SK-N-SH (cell line): ENCODE results near the gene PXMP4. TPM values are rescaled to one million over a fixed set of nuclear protein-coding genes. Genes with fewer than 3 reads are reported as not detected.

Experiments used
- CTCF ChIA-PET: fragments of 300-600, 350-600 bp; formaldehyde crosslinking; extraction: SDS; loops from one replicate; lab custom pipeline; 2021; lab: Yijun Ruan, JAX
- POLR2A ChIA-PET: fragments of 350-600 bp; sonication (Branson Sonifier 250); formaldehyde crosslinking; extraction: SDS; loops from one replicate; lab custom pipeline; 2020; ENCODE audit warnings: antibody characterized with exemption, inconsistent platforms; lab: Yijun Ruan, JAX
- DNase-seq: peaks from one replicate; pipeline ENCODE4 v3.0.0; 2012
- H2AFZ ChIP-seq: fragments of 200-600 bp; sonication (generic); 2 replicates; pipeline ENCODE4 v1.8.1; 2016; ENCODE audit warnings: antibody characterized with exemption, mild to moderate bottlenecking, low read depth
- H3F3A ChIP-seq: fragments of 200-600 bp; sonication (generic); replicated peaks from 2 replicates; pipeline ENCODE3; 2016; ENCODE audit warnings: antibody characterized with exemption, mild to moderate bottlenecking; ENCODE audit not compliant: insufficient read depth
- H3K27ac ChIP-seq, 2 experiments: fragments of 200-500 bp in 1 of 2; fragments of 200-600 bp in 1 of 2; sonication (Bioruptor generic) in 1 of 2; sonication (generic), shearing (Covaris generic) in 1 of 2; 2 replicates each; pipeline versions ENCODE4 v1.5.1 to v1.6.1; 2014 to 2016; ENCODE audit warnings: low read depth in 2 of 2, inconsistent platforms in 1 of 2, low read length in 1 of 2, mild to moderate bottlenecking in 1 of 2, mixed read lengths in 1 of 2
- H3K27me3 ChIP-seq: fragments of 200-600 bp; sonication (generic), shearing (Covaris generic); 2 replicates; pipeline ENCODE4 v1.6.1; 2016; ENCODE audit warnings: mixed run types; ENCODE audit not compliant: insufficient read depth
- H3K36me3 ChIP-seq, 2 experiments: fragments of 200-500 bp in 1 of 2; fragments of 200-600 bp in 1 of 2; sonication (Bioruptor generic) in 1 of 2; sonication (generic) in 1 of 2; replicated peaks in 1 of 2; 2 replicates each; pipeline versions ENCODE3 to v1.5.1; 2014 to 2016; ENCODE audit warnings: low read length in 1 of 2, mild to moderate bottlenecking in 1 of 2; ENCODE audit not compliant: insufficient read depth in 2 of 2, control insufficient read depth in 1 of 2
- H3K4me1 ChIP-seq, 2 experiments: fragments of 200-500 bp in 1 of 2; fragments of 200-600 bp in 1 of 2; sonication (Bioruptor generic) in 1 of 2; sonication (generic), shearing (Covaris generic) in 1 of 2; 2 replicates each; pipeline versions ENCODE4 v1.5.1 to v1.6.1; 2014 to 2016; ENCODE audit warnings: low read depth in 1 of 2, low read length in 1 of 2, mixed run types in 1 of 2; ENCODE audit not compliant: insufficient read depth in 2 of 2, control insufficient read depth in 1 of 2
- H3K4me2 ChIP-seq: fragments of 200-600 bp; sonication (generic), shearing (Covaris generic); 2 replicates; pipeline ENCODE4 v1.6.1; 2017; ENCODE audit warnings: mixed run types
- H3K4me3 ChIP-seq, 2 experiments: fragments of 200-500 bp in 1 of 2; fragments of 200-600 bp in 1 of 2; sonication (Bioruptor generic) in 1 of 2; sonication (generic), shearing (Covaris generic) in 1 of 2; 2 replicates each; pipeline versions ENCODE4 v1.5.1 to v1.8.1; 2014 to 2016; ENCODE audit warnings: low read depth in 2 of 2, inconsistent platforms in 1 of 2, low read length in 1 of 2, mild to moderate bottlenecking in 1 of 2, mixed read lengths in 1 of 2, moderate library complexity in 1 of 2
- H3K79me2 ChIP-seq: fragments of 200-600 bp; sonication (generic); 2 replicates; pipeline ENCODE4 v1.8.1; 2017; ENCODE audit warnings: mild to moderate bottlenecking; ENCODE audit not compliant: insufficient read depth
- H3K9ac ChIP-seq: fragments of 200-600 bp; sonication (generic); 2 replicates; pipeline ENCODE4 v1.6.1; 2017; ENCODE audit warnings: mixed run types
- H3K9me2 ChIP-seq: fragments of 200-600 bp; sonication (generic); 2 replicates; pipeline ENCODE4 v1.6.1; 2017; ENCODE audit warnings: mixed run types
- H3K9me3 ChIP-seq: fragments of 200-600 bp; sonication (generic); 2 replicates; pipeline ENCODE4 v1.6.1; 2017; ENCODE audit warnings: mixed run types, mild to moderate bottlenecking, moderate library complexity
- H4K20me1 ChIP-seq: fragments of 200-600 bp; sonication (generic); 2 replicates; pipeline ENCODE4 v1.6.1; 2017; ENCODE audit warnings: mild to moderate bottlenecking, mixed run types; ENCODE audit not compliant: insufficient read depth
- CHD2 ChIP-seq: fragments of 150-350 bp; IDR thresholded peaks from 2 replicates; pipeline ENCODE4 v1.6.1; 2018; ENCODE audit warnings: low read length; ENCODE audit not compliant: partially characterized antibody
- ELF1 ChIP-seq: IDR thresholded peaks from 2 replicates; pipeline ENCODE4 v1.4.0; 2012
- FOSL2 ChIP-seq: IDR thresholded peaks from 2 replicates; pipeline ENCODE4 v1.4.0; 2012; ENCODE audit warnings: low read depth, mild to moderate bottlenecking, moderate library complexity, borderline replicate concordance
- FOXJ3 ChIP-seq: sonication (generic); formaldehyde crosslinking; IDR thresholded peaks from 2 replicates; pipeline ENCODE4 v1.5.1; 2020; ENCODE audit warnings: mild to moderate bottlenecking, missing genetic modification reagents
- GABPA ChIP-seq: IDR thresholded peaks from 2 replicates; pipeline ENCODE4 v1.4.0; 2012; ENCODE audit warnings: low read depth, mild to moderate bottlenecking
- GATA2 ChIP-seq: sonication (generic); formaldehyde crosslinking; IDR thresholded peaks from 2 replicates; pipeline ENCODE4 v1.5.0; 2020; ENCODE audit warnings: mild to moderate bottlenecking, missing genetic modification reagents
- JUND ChIP-seq: IDR thresholded peaks from 2 replicates; pipeline ENCODE4 v1.4.0; 2012
- MXI1 ChIP-seq: IDR thresholded peaks from 2 replicates; pipeline ENCODE4 v1.6.1; 2012; ENCODE audit warnings: mild to moderate bottlenecking, low read depth, low read length, improper control_type of control experiment
- NFIC ChIP-seq: IDR thresholded peaks from 2 replicates; pipeline ENCODE4 v1.4.0; 2012; ENCODE audit warnings: borderline replicate concordance
- NRF1 ChIP-seq: IDR thresholded peaks from 2 replicates; pipeline ENCODE4 v1.6.1; 2012; ENCODE audit warnings: low read depth, mild to moderate bottlenecking, low read length
- POLR2AphosphoS5 ChIP-seq: IDR thresholded peaks from 2 replicates; pipeline ENCODE4 v1.6.1; 2012; ENCODE audit warnings: low read depth, low read length
- RAD21 ChIP-seq: IDR thresholded peaks from 2 replicates; pipeline ENCODE4 v1.6.1; 2012; ENCODE audit warnings: mild to moderate bottlenecking, low read length
- RCOR1 ChIP-seq: fragments of 150-350 bp; IDR thresholded peaks from 2 replicates; pipeline ENCODE4 v1.6.1; 2017; ENCODE audit warnings: antibody characterized with exemption, low read length
- RXRA ChIP-seq: IDR thresholded peaks from 2 replicates; pipeline ENCODE4 v1.4.0; 2012; ENCODE audit warnings: low read depth, mild to moderate bottlenecking, borderline replicate concordance
- SIN3A ChIP-seq: IDR thresholded peaks from 2 replicates; pipeline ENCODE4 v1.6.1; 2012; ENCODE audit warnings: low read depth, mild to moderate bottlenecking, low read length, moderate library complexity, borderline replicate concordance
- SMC3 ChIP-seq: IDR thresholded peaks from 2 replicates; pipeline ENCODE4 v1.6.1; 2012; ENCODE audit warnings: low read depth, low read length, improper control_type of control experiment
- TAF1 ChIP-seq: IDR thresholded peaks from 2 replicates; pipeline ENCODE4 v1.6.1; 2012; ENCODE audit warnings: low read depth, mild to moderate bottlenecking, low read length, moderate library complexity, borderline replicate concordance
- TEAD4 ChIP-seq: IDR thresholded peaks from 2 replicates; pipeline ENCODE4 v1.4.0; 2012; ENCODE audit warnings: mild to moderate bottlenecking, borderline replicate concordance; ENCODE audit not compliant: insufficient read depth
- WGBS: methylation state at CpG from one replicate; pipeline ENCODE4 v1.1.6; 2017; ENCODE audit warnings: low lambda C conversion rate; 5-methylcytosine and 5-hydroxymethylcytosine counted together
- polyA plus RNA-seq, 3 experiments: library from polyadenylated mRNA; depleted of rRNA; stranded (reverse); fragments of >200 nt; gene quantifications; 2 replicates each; pipeline ENCODE4 v1.2.3, GENCODE V29; 2012
- TF ChIP-seq, protein P1 (sequence below): IDR thresholded peaks from 2 replicates; pipeline ENCODE4 v1.6.1; 2012; ENCODE audit warnings: mild to moderate bottlenecking, low read depth, low read length, moderate library complexity
- TF ChIP-seq, protein P2 (sequence below): fragments of 150-350 bp; IDR thresholded peaks from 2 replicates; pipeline ENCODE4 v1.6.1; 2017; ENCODE audit warnings: antibody characterized with exemption, low read length, low read depth, borderline replicate concordance
- TF ChIP-seq, protein P3 (sequence below): fragments of 150-350 bp; IDR thresholded peaks from 2 replicates; pipeline ENCODE4 v1.6.1; 2016; ENCODE audit warnings: mild to moderate bottlenecking, low read depth, low read length

PXMP4 gene
- polyA plus RNA-seq, 1 of the 3 experiments (the other 2 are of a cell fraction) = 5.6 TPM

DNA sequence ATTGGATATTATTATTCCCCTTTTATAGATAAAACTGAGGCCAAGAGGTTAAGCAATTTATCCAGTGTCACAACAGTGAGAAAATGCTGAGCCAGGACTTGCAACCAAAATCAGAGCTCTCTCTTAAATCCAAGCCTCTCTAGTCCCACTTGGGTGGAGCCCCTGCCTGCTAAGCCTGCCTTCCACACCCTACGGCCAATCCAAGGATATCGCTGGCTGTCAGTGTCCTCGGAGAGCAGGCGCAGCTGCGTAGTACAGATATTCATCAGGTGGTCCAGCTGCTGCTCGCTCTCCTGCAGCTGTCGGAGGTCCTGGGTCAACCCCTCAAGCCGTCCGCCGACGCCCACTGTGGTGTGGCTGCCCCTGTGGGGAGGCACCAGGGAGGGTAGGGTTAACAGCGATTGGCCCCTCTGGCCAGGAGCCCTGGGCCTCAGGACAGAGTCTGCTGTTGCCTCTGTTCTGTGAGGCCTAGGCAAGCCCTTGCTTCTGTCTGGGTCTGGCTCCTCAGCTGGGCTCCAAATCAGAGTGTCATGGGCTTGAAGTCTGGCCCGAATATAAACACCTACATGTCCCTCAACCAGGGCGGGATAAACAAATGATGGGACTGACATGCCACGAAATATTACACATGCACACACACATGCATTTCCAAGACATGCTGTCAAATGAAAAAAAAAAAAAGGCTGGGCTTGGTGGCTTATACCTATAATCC lies 42.0 kb downstream of the PXMP4 start:
- POLR2A ChIA-PET = no interaction called here
- no peak overlapping the region for H2AFZ ChIP-seq
- WGBS = 89% methylated on average over 8 of the region's 15 CpGs

DNA sequence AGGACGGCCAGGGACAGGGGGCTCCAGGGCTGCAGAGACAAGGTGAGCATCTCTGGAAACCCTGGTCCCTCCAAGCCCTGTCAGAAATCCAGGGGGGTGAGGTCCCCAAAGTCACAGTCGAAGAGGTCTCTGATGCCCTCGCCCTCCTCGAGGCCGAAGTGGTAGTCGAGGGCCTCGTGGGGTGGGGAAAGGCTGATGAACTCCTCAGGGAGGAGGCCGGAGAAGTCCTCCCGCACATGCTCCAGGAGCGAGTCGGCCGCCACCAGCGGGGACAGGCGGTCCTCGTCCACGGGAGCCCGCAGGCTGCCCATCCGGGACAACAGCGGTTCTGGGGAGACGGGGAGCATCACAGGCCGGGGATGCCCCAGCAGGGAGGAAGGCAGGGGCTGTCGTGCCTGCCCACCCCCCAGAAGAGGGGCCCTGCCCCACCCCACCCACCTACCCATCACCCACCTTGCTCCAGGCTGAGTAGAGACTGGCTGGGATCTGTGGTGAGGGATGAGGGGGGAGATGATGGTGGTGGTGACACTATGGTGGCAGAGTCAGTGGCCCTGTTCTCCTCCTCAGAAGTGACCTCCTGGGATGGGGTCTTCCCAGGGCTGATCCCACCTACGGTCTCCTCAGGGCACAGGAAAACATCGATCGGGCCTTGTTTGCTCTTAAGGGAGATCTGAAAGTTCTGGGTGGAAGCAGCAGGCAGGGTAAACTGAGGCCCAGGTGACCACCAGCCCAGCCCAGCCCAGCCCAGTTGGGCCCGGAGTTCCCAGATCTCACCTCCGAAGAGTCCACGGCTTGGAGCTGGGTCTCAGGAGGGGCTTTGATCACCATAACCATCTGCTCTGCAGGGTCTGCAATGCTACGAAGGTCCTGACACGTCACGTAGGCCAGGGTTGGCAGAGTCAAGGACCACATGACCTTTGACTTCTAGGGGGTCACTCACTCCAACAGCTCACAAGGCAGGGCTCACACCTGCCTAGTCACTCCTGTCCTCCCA lies 43.2 kb downstream of the PXMP4 start:
- Histone ChIP-seq H2AFZ (no peak overlapping the region), H4K20me1 (peaks cover 10% of the 10 kb centered on the region; the same call in 1 of the 2 replicates), H3K9ac (no peak overlapping the region), H3K36me3 (no peaks in the 10 kb centered on the region), H3K4me1 (peaks cover 8 to 27% of the 10 kb centered on the region in 2 experiments; a peak in 2 of 4 replicates), H3K9me2 (no peaks in the 10 kb centered on the region), H3K4me2 (no peak overlapping the region), H3K27me3 (no peaks in the 10 kb centered on the region), H3K79me2 (peaks cover 10% of the 10 kb centered on the region; the same call in 1 of the 2 replicates), H3K27ac (no peak overlapping the region), H3K9me3 (no peaks in the 10 kb centered on the region), H3K4me3 (no peak overlapping the region), H3F3A (peaks cover 8% of the 10 kb centered on the region)
- POLR2A ChIA-PET = no interaction called here
- 96% methylated on average over 26 of the region's 31 CpGs for WGBS
- DNase-seq = no peak
- CTCF ChIA-PET = interaction anchor here (1.2 to 2.1 kb wide), 2 partner anchors 10 to 55 kb away, joined by 5 read pairs; partner anchors contain the start of genes ACTL10 and ZNF341
- TF ChIP-seq GATA2 (CRISPR knock-in tag) (no peak), MXI1 (no peak), ELF1 (no peak), JUND (no peak), TEAD4 (no peak), GABPA (no peak), TAF1 (no peak), RAD21 (no peak), SMC3 (no peak), RCOR1 (no peak), NFIC (no peak), FOSL2 (no peak)
- TF ChIP-seq, protein P1, sequence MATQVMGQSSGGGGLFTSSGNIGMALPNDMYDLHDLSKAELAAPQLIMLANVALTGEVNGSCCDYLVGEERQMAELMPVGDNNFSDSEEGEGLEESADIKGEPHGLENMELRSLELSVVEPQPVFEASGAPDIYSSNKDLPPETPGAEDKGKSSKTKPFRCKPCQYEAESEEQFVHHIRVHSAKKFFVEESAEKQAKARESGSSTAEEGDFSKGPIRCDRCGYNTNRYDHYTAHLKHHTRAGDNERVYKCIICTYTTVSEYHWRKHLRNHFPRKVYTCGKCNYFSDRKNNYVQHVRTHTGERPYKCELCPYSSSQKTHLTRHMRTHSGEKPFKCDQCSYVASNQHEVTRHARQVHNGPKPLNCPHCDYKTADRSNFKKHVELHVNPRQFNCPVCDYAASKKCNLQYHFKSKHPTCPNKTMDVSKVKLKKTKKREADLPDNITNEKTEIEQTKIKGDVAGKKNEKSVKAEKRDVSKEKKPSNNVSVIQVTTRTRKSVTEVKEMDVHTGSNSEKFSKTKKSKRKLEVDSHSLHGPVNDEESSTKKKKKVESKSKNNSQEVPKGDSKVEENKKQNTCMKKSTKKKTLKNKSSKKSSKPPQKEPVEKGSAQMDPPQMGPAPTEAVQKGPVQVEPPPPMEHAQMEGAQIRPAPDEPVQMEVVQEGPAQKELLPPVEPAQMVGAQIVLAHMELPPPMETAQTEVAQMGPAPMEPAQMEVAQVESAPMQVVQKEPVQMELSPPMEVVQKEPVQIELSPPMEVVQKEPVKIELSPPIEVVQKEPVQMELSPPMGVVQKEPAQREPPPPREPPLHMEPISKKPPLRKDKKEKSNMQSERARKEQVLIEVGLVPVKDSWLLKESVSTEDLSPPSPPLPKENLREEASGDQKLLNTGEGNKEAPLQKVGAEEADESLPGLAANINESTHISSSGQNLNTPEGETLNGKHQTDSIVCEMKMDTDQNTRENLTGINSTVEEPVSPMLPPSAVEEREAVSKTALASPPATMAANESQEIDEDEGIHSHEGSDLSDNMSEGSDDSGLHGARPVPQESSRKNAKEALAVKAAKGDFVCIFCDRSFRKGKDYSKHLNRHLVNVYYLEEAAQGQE = no peak
- TF ChIP-seq, protein P2, sequence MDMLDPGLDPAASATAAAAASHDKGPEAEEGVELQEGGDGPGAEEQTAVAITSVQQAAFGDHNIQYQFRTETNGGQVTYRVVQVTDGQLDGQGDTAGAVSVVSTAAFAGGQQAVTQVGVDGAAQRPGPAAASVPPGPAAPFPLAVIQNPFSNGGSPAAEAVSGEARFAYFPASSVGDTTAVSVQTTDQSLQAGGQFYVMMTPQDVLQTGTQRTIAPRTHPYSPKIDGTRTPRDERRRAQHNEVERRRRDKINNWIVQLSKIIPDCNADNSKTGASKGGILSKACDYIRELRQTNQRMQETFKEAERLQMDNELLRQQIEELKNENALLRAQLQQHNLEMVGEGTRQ = no peak

More for the DNA sequence above, 42.0 kb downstream of the PXMP4 start:
- Histone ChIP-seq H3K9ac (no peak overlapping the region), H3K27ac (no peak overlapping the region; a peak in 1 of 4 replicates), H3K36me3 (no peaks in the 10 kb centered on the region), H3K79me2 (peaks cover 16% of the 10 kb centered on the region), H3K4me1 (peaks cover 0 to 16% of the 10 kb centered on the region in 2 experiments; a peak in 1 of 4 replicates), H3K4me3 (no peak overlapping the region), H3F3A (peaks cover 8% of the 10 kb centered on the region), H3K9me2 (no peaks in the 10 kb centered on the region), H4K20me1 (peaks cover 6% of the 10 kb centered on the region; the same call in 1 of the 2 replicates), H3K4me2 (no peak overlapping the region), H3K27me3 (no peaks in the 10 kb centered on the region), H3K9me3 (no peaks in the 10 kb centered on the region)
- no peak for DNase-seq
- no peak for TF ChIP-seq SIN3A
- TF ChIP-seq, protein P3, sequence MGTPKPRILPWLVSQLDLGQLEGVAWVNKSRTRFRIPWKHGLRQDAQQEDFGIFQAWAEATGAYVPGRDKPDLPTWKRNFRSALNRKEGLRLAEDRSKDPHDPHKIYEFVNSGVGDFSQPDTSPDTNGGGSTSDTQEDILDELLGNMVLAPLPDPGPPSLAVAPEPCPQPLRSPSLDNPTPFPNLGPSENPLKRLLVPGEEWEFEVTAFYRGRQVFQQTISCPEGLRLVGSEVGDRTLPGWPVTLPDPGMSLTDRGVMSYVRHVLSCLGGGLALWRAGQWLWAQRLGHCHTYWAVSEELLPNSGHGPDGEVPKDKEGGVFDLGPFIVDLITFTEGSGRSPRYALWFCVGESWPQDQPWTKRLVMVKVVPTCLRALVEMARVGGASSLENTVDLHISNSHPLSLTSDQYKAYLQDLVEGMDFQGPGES = no peak
- TF ChIP-seq RXRA = no peak
- TF ChIP-seq CHD2 = no peak
- no peak for TF ChIP-seq NRF1
- no peak for TF ChIP-seq FOXJ3 (CRISPR knock-in tag)
- no peak for TF ChIP-seq POLR2AphosphoS5
- no peak for TF ChIP-seq TEAD4
- CTCF ChIA-PET = interaction anchor here (0.7 to 0.9 kb wide), 2 partner anchors 10 to 1218 kb away, joined by 3 read pairs; no protein-coding TSS in a partner anchor
